IPS DF 4.7 (cell line): ENCODE data around the gene RPS14.
"Not testable (repeated sequence)": the region's sequence is repeated elsewhere in the genome, so short reads cannot be mapped to it uniquely, and the experiment has no call there.

Experiments used
- DNase-seq: peaks from one replicate; pipeline ENCODE4 v3.0.0-alpha.2; 2013; ENCODE audit warnings: low spot score; ENCODE audit errors: extremely low read depth

Gene RPS14

DNA sequence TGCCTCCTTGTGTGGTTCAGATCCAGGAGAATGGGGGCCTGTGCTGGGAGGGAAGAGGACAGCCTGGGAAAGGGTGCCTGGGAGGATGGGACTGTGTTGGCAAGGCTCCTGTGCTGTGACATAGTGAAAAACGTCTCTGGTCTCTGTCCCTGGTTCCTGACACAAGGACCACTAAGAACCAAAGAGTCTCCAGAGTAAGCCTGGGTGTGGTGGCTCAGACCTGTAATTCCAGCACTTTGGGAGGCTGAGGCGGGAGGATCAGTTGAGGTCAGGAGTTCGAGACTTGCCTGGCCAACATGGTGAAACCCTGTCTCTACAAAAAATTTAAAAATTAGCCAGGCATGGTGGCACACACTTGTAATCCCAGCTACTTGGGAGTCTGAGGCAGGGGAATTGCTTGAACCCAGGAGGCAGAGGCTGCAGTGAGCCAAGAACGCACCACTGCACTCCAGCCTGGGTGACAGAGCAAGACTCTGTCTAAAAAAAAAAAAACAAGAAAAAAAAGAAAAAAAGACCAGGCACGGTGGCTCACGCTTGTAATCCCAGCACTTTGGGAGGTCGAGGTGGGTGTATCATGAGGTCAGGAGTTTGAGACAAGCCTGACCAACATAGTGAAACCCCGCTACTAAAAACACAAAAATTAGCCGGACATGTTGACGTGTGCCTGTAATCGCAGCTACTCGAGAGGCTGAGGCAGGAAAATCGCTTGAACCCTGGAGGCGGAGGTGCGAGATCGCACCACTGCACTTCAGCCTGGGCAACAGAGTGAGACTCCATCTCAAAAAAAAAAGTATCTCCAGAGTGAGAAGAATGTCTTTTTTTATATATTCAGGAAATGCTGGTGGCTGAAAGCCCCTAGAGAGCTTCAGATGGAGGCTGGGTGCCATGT lies 35.4 kb downstream of the RPS14 start:
- DNase-seq, result not testable (repeated sequence)

- no peak for DNase-seq
Measured at GRCh38 chr5:150413176-150413901, 36.2 kb downstream of the RPS14 start.

GRCh38 chr5:150412319-150413175 lies 37.0 kb downstream of the RPS14 start, which contains the start of gene CD74:
TSS of gene CD74 (minus strand) at chr5:150412910. CDS start at chr5:150412749, 161 bp downstream.
- DNase-seq, result no peak

GRCh38 chr5:150411245-150411979 lies 38.1 kb downstream of the RPS14 start:
- DNase-seq, result no peak

- peak; percentile 49 for DNase-seq
Measured at GRCh38 chr5:150410524-150411244, 38.9 kb downstream of the RPS14 start.

GRCh38 chr5:150409638-150410523 lies 39.7 kb downstream of the RPS14 start:
- peak; percentile 88 for DNase-seq

DNA sequence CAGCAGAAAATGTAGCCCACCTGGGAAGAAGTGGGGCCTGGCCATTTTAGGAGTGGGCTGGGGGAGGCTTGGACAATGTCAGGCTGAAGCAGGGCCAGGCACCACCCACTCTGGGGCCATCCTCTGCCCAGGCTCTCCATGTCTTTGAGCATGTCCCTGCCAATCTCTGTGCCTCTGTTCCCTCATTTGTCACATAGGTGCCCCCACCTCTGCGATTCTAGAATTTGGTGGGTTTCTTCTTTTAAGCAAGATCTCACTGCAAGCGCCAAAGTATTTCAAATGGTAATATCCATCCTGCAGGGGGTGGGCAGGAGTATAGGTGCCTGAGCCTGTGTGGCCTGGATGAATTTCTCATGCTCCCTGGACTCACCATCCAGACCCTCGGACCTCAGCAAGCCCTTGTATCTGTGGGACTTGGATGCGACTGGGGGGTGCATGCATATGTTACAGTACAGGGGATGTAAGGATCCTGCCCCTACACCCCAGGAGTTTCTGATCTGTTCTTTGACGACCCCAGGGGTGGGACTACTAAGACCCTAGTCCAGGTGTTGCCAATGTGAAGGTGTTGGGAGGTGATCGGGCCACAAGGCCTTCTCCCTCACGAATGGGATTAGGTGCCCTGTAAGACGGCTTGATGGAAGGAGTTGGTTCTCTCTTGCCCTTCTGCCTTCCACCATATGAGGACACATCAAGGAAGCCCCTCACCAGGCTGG lies 41.2 kb downstream of the RPS14 start:
- no peak for DNase-seq

DNA sequence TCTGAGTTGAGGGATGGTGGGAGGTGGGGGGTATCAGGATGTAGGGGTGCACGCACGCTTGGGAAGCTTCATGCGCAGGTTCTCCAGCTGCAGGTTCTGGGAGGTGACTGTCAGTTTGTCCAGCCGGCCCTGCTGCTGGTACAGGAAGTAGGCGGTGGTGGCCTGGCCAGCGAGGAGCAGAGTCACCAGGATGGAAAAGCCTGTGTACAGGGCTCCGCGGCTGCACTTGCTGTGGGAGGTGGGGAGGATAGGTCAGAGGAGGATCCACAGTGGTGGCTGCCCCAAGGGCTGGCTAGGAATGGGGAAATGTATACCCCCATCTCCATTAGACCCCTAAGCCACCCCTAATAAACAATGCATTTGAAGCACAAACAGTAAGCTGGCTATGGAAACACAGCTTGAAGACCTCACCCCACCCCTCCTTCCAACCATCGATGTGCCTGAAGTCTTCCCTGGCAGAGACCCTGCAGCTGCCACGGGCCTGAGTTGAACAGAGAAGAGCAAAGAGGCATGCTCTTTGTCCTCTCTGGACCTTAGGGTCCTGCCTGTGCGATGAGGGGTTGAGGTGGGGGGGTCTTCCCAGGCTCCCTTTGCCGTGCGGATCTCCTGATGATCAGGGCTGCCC lies 42.3 kb downstream of the RPS14 start:
- DNase-seq, result no peak

GRCh38 chr5:150406723-150407095 lies 42.8 kb downstream of the RPS14 start:
- DNase-seq, result no peak

GRCh38 chr5:150406103-150406722 lies 43.3 kb downstream of the RPS14 start:
- no peak for DNase-seq

DNA sequence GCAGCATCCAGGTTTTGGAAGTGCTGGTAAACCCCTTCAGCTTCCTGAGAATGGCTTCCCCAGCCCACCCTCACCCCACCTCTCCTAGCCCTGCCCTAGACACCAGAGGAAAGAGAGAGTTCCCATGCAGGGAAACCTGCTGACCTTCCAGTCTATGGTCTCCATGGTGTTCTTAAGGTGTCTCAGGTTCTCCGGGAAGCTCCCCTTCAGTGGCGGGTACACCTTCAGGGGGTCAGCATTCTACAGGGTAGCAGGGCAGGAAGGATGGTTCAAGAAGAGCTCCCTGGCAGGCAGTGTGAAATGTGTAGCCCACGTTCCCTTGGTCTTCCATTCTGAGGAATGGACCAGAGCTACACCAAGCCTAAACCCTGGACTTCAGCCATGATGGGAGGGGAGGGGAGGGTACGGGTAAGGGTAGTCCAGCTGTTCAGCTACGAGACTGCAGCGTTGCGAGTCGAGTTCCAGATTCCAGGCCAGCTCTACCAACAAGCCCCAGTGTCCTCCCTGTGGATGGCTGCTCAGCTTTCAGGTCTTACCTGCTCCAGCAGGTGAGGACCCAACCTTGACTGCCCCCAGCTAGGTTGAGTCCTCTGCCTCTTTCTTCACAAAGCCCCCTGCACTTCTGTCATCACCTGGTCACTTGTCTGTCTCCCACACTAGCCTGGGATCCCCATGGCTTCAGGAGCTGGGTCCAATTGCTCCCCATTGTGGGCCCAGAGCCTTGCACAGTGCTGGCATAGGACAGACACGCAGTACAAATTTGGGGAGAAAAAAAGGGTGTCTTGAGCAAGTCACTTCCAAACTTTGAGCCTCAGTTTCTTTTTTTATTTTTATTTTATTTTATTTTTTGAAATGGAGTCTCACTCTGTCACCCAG lies 44.4 kb downstream of the RPS14 start:
- no peak for DNase-seq

DNA sequence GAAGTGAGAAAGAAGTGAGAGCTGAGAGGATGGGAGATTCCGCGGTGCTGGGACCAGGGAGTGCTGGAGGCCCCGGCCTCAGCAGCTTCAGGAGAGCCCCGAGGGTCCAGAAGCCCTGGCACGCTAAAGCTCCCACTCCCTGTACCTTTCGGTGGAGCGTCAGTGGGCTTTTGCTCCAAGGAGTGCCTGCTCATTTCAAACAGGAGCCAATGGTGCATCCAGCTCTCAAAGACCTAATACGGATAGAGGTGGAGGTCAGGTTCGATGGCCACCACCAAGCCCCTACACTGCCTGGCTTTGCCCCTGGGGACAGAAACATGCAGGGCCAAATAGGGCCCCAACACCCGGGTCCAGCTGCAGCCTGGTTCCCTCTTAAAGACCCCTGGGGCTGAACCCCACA lies 45.0 kb downstream of the RPS14 start:
- DNase-seq, result no peak

GRCh38 chr5:150404121-150404520 lies 45.4 kb downstream of the RPS14 start:
- DNase-seq, result no peak

DNA sequence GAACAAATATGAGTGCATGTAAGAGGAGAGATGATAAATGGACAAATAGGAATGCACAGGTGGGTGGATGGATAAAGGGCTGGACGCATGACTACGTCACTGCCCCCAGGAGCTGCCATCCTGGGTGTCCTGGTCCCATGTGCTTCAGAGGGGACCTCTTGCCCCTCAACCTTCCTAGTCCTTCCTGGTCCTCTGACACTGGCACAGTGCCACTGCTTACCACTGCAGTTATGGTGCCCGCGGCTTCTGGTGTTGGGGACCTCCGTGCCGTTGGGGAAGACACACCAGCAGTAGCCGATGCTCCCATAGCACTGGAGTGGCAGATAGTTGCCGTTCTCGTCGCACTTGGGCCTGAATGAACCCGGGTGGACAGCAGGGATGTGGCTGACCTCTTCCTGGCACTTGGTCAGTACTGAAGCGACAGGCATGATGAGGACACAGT lies 46.6 kb downstream of the RPS14 start:
- no peak for DNase-seq

GRCh38 chr5:150402229-150402773 lies 47.2 kb downstream of the RPS14 start:
- no peak for DNase-seq
